PC-3 (cell line): ENCODE data around the gene DGKB. TPM values are rescaled to one million over a fixed set of nuclear protein-coding genes. Genes with fewer than 3 reads are reported as not detected.

Experiments
- ATAC-seq: fragments of 200-7000 bp; cut with Tn5 transposase; 2 replicates; pipeline ENCODE4 v1.9.1; 2020; ENCODE audit warnings: mild to moderate bottlenecking, moderate library complexity
- BruUV-seq: library from RNA; stranded (reverse); fragments of 400-500 nt; replicated peaks from 2 replicates; lab custom pipeline; 2021; lab: Mats Ljungman, UMichigan
- CTCF ChIA-PET: fragments of 300-600 bp; sonication (Branson Sonifier 250); formaldehyde crosslinking; loops from one replicate; lab custom pipeline; 2022; ENCODE audit warnings: antibody characterized with exemption; lab: Charles Lee
- POLR2A ChIA-PET: fragments of 300-600 bp; sonication (Branson Sonifier 250); formaldehyde crosslinking; loops from one replicate; lab custom pipeline; 2022; ENCODE audit warnings: antibody characterized with exemption; ENCODE audit not compliant: unreplicated experiment; lab: Charles Lee
- DNase-seq: peaks from one replicate; pipeline ENCODE4 v3.0.0-alpha.2; 2015
- H2AFZ ChIP-seq: fragments of 300-600 bp; sonication (generic); 2 replicates; pipeline ENCODE4 v1.6.0; 2016; ENCODE audit warnings: antibody characterized with exemption, low read length
- H3F3A ChIP-seq: fragments of 300-600 bp; sonication (generic); one replicate; pipeline ENCODE4 v1.6.0; 2017; ENCODE audit warnings: antibody characterized with exemption, low read length, control low read depth, mild to moderate bottlenecking; ENCODE audit not compliant: unreplicated experiment
- H3K27ac ChIP-seq: fragments of 300-600 bp; sonication (generic); 2 replicates; pipeline ENCODE4 v1.5.1; 2016; ENCODE audit warnings: mild to moderate bottlenecking, low read length
- H3K27me3 ChIP-seq: fragments of 300-600 bp; sonication (generic); 2 replicates; pipeline ENCODE4 v1.6.1; 2016; ENCODE audit warnings: low read length, mixed read lengths
- H3K36me3 ChIP-seq: fragments of 300-600 bp; sonication (generic); 2 replicates; pipeline ENCODE4 v1.6.1; 2016; ENCODE audit warnings: low read depth, mixed run types, low read length, mixed read lengths
- H3K4me1 ChIP-seq: fragments of 300-600 bp; sonication (generic); 2 replicates; pipeline ENCODE4 v1.5.1; 2016; ENCODE audit warnings: low read length; ENCODE audit not compliant: insufficient read depth
- H3K4me2 ChIP-seq: fragments of 300-600 bp; sonication (generic); 2 replicates; pipeline ENCODE4 v1.6.0; 2016; ENCODE audit warnings: low read length
- H3K4me3 ChIP-seq: fragments of 300-600 bp; sonication (generic); 2 replicates; pipeline ENCODE4 v1.5.1; 2016; ENCODE audit warnings: mild to moderate bottlenecking, low read length, mixed read lengths
- H3K79me2 ChIP-seq: fragments of 300-600 bp; sonication (generic); 2 replicates; pipeline ENCODE4 v1.6.1; 2017; ENCODE audit warnings: low read length, mixed read lengths
- H3K9ac ChIP-seq: fragments of 300-600 bp; sonication (generic); 2 replicates; pipeline ENCODE4 v1.6.0; 2016; ENCODE audit warnings: mild to moderate bottlenecking, low read length
- H3K9me2 ChIP-seq: fragments of 300-600 bp; sonication (generic); replicated peaks from 2 replicates; pipeline ENCODE4 v1.6.1; 2016; ENCODE audit warnings: mixed run types, low read length, mixed read lengths
- H3K9me3 ChIP-seq: fragments of 300-600 bp; sonication (generic); 2 replicates; pipeline ENCODE4 v1.6.1; 2016; ENCODE audit warnings: low read length, mixed read lengths
- H4K20me1 ChIP-seq: fragments of 300-600 bp; sonication (generic); 2 replicates; pipeline ENCODE4 v1.6.1; 2016; ENCODE audit warnings: low read length, mixed read lengths
- EZH2 ChIP-seq: fragments of 300-600 bp; sonication (generic); IDR thresholded peaks from one replicate; pipeline ENCODE4 v1.6.1; 2017; ENCODE audit warnings: antibody characterized with exemption, mild to moderate bottlenecking, low read length; ENCODE audit not compliant: unreplicated experiment
- EZH2phosphoT487 ChIP-seq: fragments of 300-600 bp; sonication (generic); IDR thresholded peaks from 2 replicates; pipeline ENCODE4 v1.6.1; 2018; ENCODE audit warnings: mild to moderate bottlenecking, antibody characterized with exemption, low read length, borderline replicate concordance
- intact Hi-C: fragments of 100-400 bp; cut with micrococcal nuclease; formaldehyde crosslinking; loops from 2 replicates; pipeline ENCODE4 v1.9.0; 2023
- total RNA-seq: library from RNA; depleted of rRNA; stranded (reverse); fragments of >200 nt; gene quantifications from 2 replicates; pipeline ENCODE4 v1.2.3, GENCODE V29; 2014
- TF ChIP-seq, protein P1 (sequence below): fragments of 300-600 bp; sonication (generic); conservative IDR thresholded peaks from 2 replicates; pipeline ENCODE4 v1.5.1; 2017; ENCODE audit warnings: antibody characterized with exemption, low read depth, mild to moderate bottlenecking, low read length

Gene DGKB
- total RNA-seq, 1 experiment from 2014 or later = 0.15 TPM

DNA sequence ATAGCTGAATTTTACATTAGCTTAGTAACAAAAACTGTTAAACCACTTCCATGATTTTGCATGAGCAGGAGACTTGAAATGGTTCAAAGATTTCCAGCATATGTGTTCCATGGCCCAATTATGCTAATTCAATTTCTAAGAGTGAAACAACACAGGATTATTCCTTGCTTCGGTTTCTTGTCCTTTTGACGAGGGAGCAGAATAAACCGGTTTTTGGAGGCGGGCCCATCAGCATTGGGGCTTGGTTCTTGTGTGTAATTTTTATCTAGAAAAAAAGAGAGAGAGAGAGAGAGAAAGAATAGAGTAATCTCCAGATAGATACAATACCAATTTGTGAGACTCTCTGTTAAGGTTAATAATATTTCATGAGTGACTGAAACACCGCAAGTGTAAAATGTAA is 753.6 kb downstream of the DGKB start:
- Histone ChIP-seq H3K27me3 (no peaks in the 10 kb centered on the region), H2AFZ (no peak overlapping the region), H3K4me2 (no peak overlapping the region), H3K36me3 (no peaks in the 10 kb centered on the region), H3K27ac (no peak overlapping the region), H3K9me2 (no peaks in the 10 kb centered on the region), H3K9me3 (no peaks in the 10 kb centered on the region), H3K4me3 (no peak overlapping the region), H3F3A (no peaks in the 10 kb centered on the region), H3K4me1 (peaks cover 8% of the 10 kb centered on the region), H4K20me1 (no peaks in the 10 kb centered on the region), H3K9ac (no peak overlapping the region), H3K79me2 (no peaks in the 10 kb centered on the region)
- TF ChIP-seq EZH2 = no peak
- TF ChIP-seq, protein P1, sequence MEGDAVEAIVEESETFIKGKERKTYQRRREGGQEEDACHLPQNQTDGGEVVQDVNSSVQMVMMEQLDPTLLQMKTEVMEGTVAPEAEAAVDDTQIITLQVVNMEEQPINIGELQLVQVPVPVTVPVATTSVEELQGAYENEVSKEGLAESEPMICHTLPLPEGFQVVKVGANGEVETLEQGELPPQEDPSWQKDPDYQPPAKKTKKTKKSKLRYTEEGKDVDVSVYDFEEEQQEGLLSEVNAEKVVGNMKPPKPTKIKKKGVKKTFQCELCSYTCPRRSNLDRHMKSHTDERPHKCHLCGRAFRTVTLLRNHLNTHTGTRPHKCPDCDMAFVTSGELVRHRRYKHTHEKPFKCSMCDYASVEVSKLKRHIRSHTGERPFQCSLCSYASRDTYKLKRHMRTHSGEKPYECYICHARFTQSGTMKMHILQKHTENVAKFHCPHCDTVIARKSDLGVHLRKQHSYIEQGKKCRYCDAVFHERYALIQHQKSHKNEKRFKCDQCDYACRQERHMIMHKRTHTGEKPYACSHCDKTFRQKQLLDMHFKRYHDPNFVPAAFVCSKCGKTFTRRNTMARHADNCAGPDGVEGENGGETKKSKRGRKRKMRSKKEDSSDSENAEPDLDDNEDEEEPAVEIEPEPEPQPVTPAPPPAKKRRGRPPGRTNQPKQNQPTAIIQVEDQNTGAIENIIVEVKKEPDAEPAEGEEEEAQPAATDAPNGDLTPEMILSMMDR = no peak
- TF ChIP-seq EZH2phosphoT487 = no peak
- ATAC-seq (no peak), DNase-seq (no peak)
- BruUV-seq = no TSS peak
- CTCF ChIA-PET = no interaction called here
- intact Hi-C loops = no loop called here
- POLR2A ChIA-PET = no interaction called here

DNA sequence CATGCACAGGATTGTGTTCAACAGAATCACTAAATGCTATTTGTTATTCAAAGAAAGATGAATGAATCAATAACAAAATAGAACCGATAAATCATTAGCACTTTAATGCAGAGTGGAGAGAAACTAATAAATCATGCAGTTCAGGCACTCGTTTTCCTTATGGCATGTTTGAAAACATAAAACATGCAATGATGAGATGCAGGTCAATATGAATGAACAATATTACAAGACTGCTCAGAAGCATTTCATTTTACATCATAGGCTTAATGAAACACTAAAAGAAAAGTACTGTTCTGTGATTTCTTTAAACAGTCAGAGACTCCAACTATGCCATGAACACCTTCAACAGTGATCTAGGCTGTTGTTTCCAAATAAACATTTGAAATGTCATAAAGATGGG is 755.0 kb downstream of the DGKB start:
- H3K79me2 ChIP-seq = no peaks in the 10 kb centered on the region
- H3F3A ChIP-seq = no peaks in the 10 kb centered on the region
- no peaks in the 10 kb centered on the region for H4K20me1 ChIP-seq
- no peaks in the 10 kb centered on the region for H3K9me3 ChIP-seq
- H3K9me2 ChIP-seq = no peaks in the 10 kb centered on the region
- DNase-seq (no peak), ATAC-seq (no peak)
- no TSS peak for BruUV-seq
- peaks cover 10% of the 10 kb centered on the region for H3K4me1 ChIP-seq
- no peak overlapping the region for H3K27ac ChIP-seq
- TF ChIP-seq EZH2 = no peak
- TF ChIP-seq EZH2phosphoT487 = no peak
- TF ChIP-seq, protein P1 = no peak
- H2AFZ ChIP-seq = no peak overlapping the region
- intact Hi-C loops = no loop called here
- ChIA-PET CTCF (no interaction called here), POLR2A (no interaction called here)
- no peak overlapping the region for H3K9ac ChIP-seq
- no peaks in the 10 kb centered on the region for H3K36me3 ChIP-seq
- H3K27me3 ChIP-seq = no peaks in the 10 kb centered on the region
- no peak overlapping the region for H3K4me3 ChIP-seq
- H3K4me2 ChIP-seq = no peak overlapping the region

DNA sequence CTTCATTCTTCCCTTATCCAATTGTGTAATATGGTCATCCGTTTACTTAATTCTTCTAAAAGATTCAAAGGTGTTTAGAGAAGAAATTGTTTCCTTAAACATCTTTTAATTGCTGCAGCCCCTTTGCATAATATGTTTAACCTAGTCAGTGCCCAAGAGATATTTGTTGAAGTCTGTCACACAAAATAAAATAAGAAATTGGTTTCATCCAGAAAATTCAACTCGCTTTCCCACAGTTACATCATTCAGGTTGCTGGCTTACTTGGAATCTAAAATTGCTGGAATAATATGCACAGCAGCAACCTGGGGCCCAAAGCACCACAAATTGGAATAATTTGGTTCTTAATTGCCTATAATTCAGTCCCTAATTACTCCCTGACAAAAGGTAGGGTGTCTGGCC is 758.0 kb downstream of the DGKB start:
- no TSS peak for BruUV-seq
- Histone ChIP-seq H3K9me2 (no peaks in the 10 kb centered on the region), H4K20me1 (no peaks in the 10 kb centered on the region), H3F3A (no peaks in the 10 kb centered on the region), H3K4me2 (peak overlapping the region; percentile 42; the same call in 1 of the 2 replicates), H3K36me3 (no peaks in the 10 kb centered on the region), H3K9me3 (no peaks in the 10 kb centered on the region), H3K79me2 (no peaks in the 10 kb centered on the region), H2AFZ (no peak overlapping the region), H3K4me3 (no peak overlapping the region), H3K27ac (no peak overlapping the region), H3K27me3 (no peaks in the 10 kb centered on the region), H3K9ac (no peak overlapping the region), H3K4me1 (peaks cover 10% of the 10 kb centered on the region)
- ChIA-PET POLR2A (interaction anchor here (1.0 kb wide), 1 partner anchor 9 kb away, joined by 17 read pairs; no protein-coding TSS in a partner anchor), CTCF (no interaction called here)
- intact Hi-C loops = loop anchor here (5.0 kb wide), 1 partner anchor 152 kb away; no protein-coding TSS in a partner anchor
- TF ChIP-seq EZH2 = no peak
- no peak for DNase-seq
- ATAC-seq = peak; percentile 18; the same call in 1 of the 2 replicates
